NB4 (cell line): ENCODE measurements around the gene MAP2K7.

Experiments
- CTCF ChIP-seq: IDR thresholded peaks from one replicate; pipeline ENCODE4 v1.5.1; 2012; ENCODE audit warnings: low read depth, low read length
- POLR2A ChIP-seq: IDR thresholded peaks from 2 replicates; pipeline ENCODE4 v1.6.1; 2011; ENCODE audit warnings: mild to moderate bottlenecking; ENCODE audit not compliant: insufficient read length; ENCODE audit errors: extremely low read depth

GRCh38 chr19:7874897-7875273 lies 28.8 kb upstream of the MAP2K7 start:
- TF ChIP-seq POLR2A (no peak), CTCF (no peak)
